A204.1 (cell line): ENCODE measurements around the gene ING1.
"Not testable (repeated sequence)": the region's sequence is repeated elsewhere in the genome, so short reads cannot be mapped to it uniquely, and the experiment has no call there.

Experiments
- FAIRE-seq: peaks from 2 replicates; lab custom pipeline; 2012; peaks lifted over from hg19 to GRCh38; lab: Jason Lieb, UNC

Gene ING1

GRCh38 chr13:110715395-110716246, 2.1 kb downstream of the ING1 start:
- peak; percentile 100 for FAIRE-seq

DNA sequence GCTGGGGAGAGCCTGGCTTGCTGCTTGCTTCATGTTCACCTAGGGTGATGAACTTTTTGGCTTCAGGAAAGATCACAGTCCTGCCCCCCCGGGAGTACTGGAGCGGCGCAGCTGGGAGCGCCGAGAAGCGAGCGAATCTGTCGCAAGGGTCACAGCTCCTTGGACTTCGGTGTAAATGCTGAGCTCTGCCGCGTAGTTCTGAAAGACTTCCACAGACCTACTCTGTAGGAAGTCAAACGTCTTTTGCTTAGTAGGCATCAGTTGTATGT, 2.7 kb downstream of the ING1 start:
- no peak for FAIRE-seq

GRCh38 chr13:110719036-110719710, 5.7 kb downstream of the ING1 start:
- FAIRE-seq, result no peak

DNA sequence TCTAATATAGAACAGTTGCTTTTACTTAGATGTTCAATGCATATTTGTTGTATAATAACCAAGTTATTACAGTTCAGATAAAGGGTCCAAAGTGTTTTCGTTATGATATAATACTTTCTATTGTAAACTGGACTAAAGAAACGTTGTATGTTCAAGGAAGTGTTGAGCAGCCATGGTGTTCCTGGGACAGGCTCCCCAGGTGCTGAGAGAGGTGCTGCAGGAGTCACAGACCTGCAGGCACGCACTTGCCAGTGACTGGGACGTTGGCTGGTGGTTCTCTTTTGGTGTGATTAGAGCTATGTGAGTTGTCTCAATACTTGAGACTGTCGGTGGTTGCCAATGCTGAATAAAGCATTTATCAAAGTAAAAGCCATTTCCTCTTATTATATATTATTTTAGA, 9.5 kb downstream of the ING1 start:
- no peak for FAIRE-seq

- no peak for FAIRE-seq
Measured at GRCh38 chr13:110723598-110723997, 10.1 kb downstream of the ING1 start.

DNA sequence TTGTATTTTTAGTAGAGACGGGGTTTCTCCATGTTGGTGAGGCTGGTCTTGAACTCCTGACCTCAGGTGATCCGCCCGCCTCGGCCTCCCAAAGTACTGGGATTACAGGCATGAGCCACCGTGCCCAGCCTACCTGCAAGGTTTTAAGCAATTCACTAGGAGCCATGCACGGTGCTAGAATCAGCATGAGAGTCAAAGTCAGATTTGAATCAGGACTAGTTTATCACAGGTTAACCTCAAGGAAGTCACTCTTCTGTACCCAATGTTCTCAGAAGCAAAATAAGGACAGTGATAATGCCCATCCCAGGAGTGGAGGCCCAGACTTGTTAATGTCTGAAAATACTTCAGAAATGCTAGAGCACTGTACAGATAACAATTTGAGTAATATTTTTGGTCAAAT, 12.7 kb downstream of the ING1 start:
- not testable (repeated sequence) for FAIRE-seq

DNA sequence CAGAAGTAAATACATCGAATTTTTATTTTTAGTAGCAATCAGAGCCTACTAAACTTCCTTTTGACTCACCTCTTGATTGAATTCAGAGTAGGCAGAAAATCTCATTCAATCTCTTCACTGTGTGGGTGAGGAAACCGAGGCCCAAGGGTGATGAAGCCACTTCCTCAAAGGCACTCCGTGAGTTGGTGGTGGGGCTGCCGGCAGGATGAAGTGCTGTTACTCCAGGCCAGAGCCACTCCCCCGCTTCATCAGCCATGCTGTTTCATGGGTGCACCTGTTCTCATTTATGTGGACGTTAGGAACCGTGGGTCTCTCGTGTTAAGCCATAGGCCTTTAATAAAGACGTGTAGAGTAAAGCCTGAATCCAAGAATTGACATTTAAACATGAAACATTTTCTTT, 13.2 kb downstream of the ING1 start:
- no peak for FAIRE-seq

DNA sequence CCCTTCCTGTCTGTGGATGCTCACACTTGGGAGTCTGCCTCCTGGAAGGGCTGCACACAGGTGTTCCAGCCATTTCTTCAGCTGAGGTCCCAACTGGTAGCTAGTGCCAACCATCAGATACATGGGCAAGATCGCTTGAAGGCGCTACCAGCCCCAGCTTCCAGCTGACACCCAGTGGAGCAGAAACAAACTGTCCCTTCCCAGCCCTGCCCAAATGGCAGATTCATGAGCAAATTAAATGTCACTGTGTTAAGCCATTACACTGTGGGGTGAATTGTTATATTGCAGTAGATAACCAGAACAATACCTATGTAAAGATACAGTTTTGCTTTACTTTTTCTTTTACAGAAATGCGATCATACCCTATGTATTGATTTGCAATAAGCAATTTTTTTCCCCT, 17.6 kb downstream of the ING1 start:
- no peak for FAIRE-seq

GRCh38 chr13:110734561-110734960, 21.1 kb downstream of the ING1 start:
- no peak for FAIRE-seq

DNA sequence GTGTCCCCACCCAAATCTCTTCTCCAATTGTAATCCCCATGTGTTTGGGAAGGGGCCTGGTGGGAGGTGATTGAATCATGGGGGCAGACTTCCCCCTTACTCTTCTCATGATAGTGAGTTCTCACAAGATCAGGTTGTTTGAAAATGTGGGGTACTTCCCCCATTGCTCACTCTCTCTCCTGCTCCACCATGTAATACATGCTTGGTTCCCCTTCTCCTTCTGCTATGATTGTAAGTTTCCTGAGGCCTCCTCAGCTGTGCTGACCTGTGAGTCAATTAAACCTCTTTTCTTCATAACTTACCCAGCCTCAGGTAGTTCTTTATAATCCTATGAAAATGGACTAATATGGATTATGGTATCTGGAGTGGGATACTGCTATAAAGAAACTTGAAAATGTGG, 24.1 kb downstream of the ING1 start:
- no peak for FAIRE-seq

- FAIRE-seq, result no peak
Measured at GRCh38 chr13:110743687-110744086, 30.2 kb downstream of the ING1 start.

GRCh38 chr13:110746438-110746837, 32.9 kb downstream of the ING1 start:
- no peak for FAIRE-seq

- no peak for FAIRE-seq
Measured at GRCh38 chr13:110748271-110748670, 34.8 kb downstream of the ING1 start.

- FAIRE-seq, result no peak
Measured at GRCh38 chr13:110756219-110756631, 42.7 kb downstream of the ING1 start.

- no peak for FAIRE-seq
Measured at GRCh38 chr13:110757296-110757695, 43.8 kb downstream of the ING1 start.

- FAIRE-seq, result no peak
Measured at GRCh38 chr13:110758195-110758805, 44.8 kb downstream of the ING1 start.

DNA sequence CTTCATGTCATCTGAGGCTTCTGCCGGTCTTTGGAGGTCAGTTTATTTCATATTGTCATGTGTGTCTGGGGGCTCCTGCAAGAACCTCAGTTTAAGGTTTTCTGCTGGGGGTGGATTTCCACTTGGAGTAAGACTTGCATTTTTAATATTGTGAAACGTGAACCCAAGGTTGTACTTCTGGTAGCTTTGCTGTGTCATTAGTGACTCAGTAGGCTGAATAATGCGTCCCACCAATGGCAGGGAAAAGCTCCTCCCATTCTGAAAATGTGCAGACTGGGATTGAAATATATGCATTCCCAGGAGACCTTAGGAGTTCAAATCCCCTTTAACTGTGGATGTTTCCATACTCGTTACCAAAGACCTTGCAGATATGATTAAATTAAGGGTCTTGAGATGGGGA, 46.2 kb downstream of the ING1 start:
- FAIRE-seq, result no peak

DNA sequence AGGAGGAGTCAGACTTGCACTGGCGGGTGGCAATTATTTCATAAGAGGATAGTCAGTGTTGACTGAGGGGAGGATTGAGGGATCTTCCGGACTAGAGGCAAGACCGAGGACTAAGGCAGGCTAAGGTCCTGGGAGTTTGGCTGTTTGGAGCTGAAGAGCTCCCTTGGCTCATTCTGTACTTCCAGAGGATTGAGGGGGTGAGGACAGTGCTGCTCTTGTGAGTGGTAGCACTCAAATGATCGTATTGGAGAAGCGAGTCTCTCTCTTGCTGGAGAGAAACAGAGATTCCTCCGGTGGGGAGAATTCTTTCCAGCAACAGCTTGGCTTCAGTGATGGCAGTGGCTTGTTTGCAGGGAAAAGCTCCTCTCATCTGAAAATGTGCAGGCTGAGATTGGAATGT, 47.1 kb downstream of the ING1 start:
- FAIRE-seq, result no peak

DNA sequence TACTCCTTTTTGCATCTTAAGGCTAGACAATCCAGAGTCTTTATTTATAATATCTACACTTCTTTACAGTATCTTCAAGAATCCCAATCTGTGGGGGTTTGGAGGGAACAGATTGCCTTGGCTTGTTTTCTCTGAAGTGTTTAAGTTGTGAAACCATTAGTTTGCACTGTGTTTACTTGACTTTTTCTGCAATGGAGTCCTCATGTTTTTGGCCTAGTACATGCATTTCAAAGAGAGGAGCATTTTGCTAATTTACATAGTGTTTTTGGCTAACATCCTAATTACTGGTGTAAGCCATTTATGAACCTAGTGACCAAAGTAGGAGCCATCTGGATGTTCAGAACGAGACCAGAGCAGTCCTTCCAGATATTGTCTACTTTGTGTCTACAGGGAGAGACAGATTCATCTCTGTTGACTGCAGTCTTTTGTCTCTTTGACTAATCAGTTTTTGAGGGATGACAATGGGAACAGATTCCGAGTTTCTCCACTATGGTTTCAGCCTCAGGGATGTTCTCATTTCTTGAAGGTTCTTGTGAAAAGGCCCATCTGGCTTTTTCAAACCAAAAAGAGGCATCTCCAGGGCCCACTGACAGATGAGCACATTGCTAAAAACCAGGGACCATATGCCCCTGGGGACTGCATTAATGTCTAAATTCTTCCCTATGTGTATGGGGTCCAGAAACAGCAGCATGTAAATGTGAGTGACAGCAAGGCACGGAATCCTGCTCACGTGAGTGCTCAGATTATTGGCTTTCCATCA, 53.4 kb downstream of the ING1 start:
- no peak for FAIRE-seq

GRCh38 chr13:110767476-110767875, 54.0 kb downstream of the ING1 start:
- FAIRE-seq, result no peak

DNA sequence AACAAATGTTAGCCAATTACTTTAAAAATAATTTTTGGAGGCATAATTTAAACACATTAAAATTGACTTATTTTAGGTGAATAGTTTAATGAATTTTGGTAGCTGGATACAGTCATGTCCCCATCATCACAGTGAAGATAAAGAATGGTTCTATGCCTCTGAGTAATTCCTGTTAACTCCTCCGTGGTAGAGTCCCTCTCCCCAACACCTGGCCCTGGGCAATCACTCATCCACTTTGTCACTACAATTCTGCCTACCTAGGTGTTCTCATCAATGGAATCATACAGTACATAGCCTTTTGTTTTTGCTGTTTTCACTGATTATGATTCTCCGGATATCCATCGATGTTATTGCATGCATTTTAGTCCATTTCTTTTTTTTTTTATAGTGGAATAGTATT, 55.6 kb downstream of the ING1 start:
- FAIRE-seq, result no peak

DNA sequence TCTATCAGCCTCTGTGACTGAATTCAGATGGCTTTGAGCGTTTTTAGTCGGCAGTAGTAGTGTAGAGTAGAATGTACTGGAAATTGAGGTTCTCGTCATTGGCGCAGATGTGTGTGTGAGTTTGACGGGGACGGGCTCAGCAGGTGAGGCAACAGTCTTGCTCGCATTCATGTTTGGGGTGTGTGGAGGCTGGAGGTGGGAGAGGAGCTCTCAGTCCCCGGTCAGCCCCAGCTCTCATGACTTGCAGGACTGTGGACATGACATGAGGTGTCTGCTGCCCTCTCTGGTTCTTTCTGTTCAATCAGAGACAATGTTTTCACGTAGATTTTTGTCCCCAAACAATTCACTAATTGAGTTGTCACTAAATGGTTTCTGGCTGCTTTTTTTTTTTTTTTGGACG, 57.2 kb downstream of the ING1 start:
- no peak for FAIRE-seq

DNA sequence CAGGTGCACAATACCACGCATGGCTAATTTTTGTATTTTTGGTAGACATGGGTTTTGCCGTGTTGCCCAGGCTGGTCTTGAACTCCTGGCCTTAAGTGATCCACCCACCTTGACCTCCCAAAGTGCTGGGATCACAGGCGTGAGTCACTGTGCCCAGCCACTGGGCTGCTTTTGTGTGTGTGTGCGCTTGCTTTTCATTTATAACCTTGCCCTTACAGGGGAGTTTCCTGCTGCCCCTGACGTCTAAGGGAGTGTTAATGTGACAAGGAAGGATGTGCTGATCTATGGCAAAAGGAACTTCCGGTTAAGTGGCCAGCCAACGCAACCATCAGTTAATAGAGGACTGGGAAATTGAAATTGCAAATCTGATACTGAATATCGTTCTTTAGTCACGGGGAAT, 57.7 kb downstream of the ING1 start:
- no peak for FAIRE-seq
